Caki2 (cell line): ENCODE results near the gene TSPAN18. TPM values are rescaled to one million over a fixed set of nuclear protein-coding genes. Genes with fewer than 3 reads are reported as not detected.
A peak's percentile ranks its signal among the peaks of the same experiment; 100 is the strongest.

Experiments used
- DNase-seq: peaks from one replicate; pipeline ENCODE4 v3.0.0-alpha.2; 2015; ENCODE audit warnings: low read depth
- in situ Hi-C: cut with HindIII; loops from 2 replicates; pipeline ENCODE4 v1.10.0; 2016; ENCODE audit warnings: low sequenced_read_pairs, low pct_unique_long_range_greater_than_20kb, mixed read lengths
- total RNA-seq: library from RNA; depleted of rRNA; stranded (reverse); fragments of >200 nt; shearing (Covaris generic); gene quantifications from 2 replicates; pipeline ENCODE4 v1.2.3, GENCODE V29; 2014; ENCODE audit warnings: low replicate concordance; rRNA removed

Gene TSPAN18
- total RNA-seq, result not detected in 2 replicates

DNA sequence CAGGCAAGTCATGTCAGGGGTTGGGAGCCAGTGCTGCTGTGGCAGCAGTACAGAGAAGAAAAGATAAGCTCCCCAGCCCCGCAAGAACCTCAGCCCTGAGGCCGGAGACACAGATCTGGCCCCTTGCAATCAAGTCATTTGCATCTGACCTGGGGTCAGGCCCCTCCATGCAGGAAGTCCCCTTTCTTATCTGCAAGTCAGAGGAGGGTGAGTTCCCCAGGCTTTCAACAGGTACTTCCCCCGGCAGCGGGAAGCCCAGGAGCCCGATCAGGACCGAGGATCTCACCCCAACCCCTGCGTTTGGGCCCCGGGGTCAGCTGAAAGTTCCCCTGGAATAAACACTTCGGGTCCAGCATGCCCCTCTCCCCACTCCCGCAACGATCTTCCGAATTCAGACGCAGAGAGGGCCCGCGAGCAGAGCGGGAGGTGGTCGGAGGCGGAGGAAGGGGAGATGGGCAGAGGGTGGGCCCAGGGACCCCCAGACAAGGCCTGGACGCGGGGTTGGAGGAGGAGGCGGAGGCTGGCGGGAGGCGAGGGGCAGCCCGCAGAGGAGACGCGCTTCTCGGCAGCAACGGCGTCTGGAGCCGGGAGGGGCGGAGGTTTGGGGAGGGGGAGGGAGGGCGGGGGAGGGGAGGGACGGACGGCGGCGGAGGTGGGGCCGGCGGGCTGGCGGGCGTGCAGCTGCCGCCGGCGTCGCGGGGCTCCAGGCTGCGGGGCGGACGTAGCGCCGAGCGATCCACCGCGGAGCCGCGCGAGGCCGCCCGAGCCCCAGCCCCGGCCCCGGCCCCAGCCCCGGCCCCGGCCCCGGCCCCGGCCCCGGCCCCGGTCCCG is at the start of gene TSPAN18:
Gene TSPAN18 (plus strand): TSS at position 680 of the 831 bp plus-strand sequence. CDS start 179,455 bp downstream, outside the sequence.
- in situ Hi-C loops, result no loop called here
- DNase-seq, result no peak

DNA sequence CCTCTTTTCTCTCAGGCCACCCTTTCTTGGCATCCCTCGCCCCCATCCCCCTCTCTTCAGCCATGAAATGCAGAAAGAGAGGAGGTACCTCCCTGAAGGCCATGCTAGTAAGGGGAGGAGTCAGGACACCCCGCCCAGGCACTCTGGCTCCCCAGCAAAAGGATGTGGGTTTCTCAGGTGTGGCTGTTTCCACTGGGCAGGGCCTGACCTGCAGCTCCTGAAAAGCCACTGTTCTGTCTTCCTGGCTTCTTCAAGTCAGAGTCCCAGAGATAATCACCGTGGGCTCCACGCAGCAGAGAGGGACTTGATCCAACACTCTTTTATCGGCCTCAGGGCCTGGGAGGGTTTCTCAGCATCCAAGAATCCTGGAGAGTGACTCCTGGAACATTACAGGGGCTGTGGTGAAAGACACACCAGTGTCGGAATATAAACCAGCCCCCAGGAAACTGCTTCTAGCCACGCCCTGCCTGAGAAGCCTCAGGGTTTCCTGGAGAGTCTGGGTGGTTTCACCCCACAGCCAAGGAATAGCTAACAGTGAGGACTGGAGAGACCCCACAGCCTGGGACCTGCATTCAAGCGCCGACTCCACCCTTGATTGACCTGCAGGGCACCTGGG is 45.7 kb upstream of the TSPAN18 start:
- DNase-seq, result no peak
- in situ Hi-C loops, result no loop called here

DNA sequence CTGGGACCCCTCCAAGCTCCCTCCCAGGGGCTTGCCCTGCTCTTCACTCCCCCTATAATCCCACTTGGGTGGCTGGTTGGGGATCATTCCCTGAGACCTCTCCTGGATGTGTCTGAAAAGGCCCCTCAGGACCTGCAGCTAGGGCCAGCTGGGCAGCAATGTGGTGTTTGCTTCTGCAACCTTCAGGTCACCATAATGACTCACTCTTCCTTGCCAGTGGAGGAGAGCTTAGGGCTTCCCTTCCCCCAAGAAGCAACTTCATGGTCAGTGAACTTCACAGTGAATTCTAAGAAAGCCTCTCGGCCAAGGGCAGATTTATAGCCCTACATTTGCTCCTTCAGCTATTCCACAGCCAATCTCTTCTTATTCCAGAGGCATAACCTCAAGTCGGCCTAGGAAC is 45.1 kb upstream of the TSPAN18 start:
- DNase-seq, result peak; percentile 13
- in situ Hi-C loops, result no loop called here

DNA sequence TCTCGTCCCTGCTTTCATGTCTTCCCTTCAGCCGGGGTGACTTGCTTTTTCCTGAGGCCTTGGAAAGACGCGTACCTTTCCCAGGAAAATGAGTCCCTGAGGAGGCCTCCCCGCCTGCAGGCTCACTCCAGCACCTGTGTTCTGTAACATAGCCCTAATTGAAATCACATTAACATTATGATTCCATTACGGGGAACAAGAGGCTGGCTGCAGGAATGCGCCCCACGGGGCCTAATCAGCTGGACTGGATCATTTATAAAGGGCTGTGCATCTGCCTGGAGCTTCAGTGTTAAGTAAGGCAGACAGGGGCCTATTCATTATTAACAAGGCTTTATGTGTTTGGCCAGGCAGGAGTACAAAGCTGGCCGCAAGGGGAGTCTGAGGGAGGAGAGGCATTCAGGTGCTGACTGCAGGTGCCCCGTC is 41.9 kb upstream of the TSPAN18 start:
- in situ Hi-C loops, result no loop called here

GRCh38 chr11:44687388-44687787 is 39.4 kb upstream of the TSPAN18 start:
- no peak for DNase-seq
- in situ Hi-C loops, result no loop called here

More for the DNA sequence above, 41.9 kb upstream of the TSPAN18 start:
- no peak for DNase-seq

- in situ Hi-C loops, result no loop called here
Measured at GRCh38 chr11:44689265-44689664, 37.5 kb upstream of the TSPAN18 start.

GRCh38 chr11:44690651-44691050 is 36.1 kb upstream of the TSPAN18 start:
- DNase-seq, result no peak
- in situ Hi-C loops, result no loop called here

More at GRCh38 chr11:44689265-44689664, 37.5 kb upstream of the TSPAN18 start:
- no peak for DNase-seq

GRCh38 chr11:44692460-44692859 is 34.3 kb upstream of the TSPAN18 start:
- no peak for DNase-seq
- in situ Hi-C loops, result no loop called here

DNA sequence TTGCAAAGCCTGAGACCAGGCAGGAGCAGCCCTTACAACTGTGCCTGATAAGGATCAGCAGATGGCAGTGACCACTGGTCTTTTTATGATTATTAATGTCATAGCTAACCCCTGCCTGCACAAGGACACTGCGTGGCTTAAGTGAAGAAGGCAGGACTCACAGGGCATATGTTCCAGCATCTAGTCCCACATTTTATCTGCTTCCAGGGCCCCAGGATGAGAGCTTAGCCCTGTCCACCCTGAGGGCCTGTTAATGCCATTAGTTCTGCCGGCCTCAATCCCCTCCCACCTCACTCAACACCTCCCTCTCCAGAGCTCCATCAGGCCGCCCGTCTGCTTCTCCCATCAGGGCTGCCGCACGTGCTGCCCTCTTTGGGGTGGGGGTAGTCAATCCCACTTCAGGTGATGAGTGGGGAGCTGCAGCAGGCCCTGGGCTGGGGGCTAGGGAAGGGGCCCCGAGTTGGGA is 33.1 kb upstream of the TSPAN18 start:
- in situ Hi-C loops, result no loop called here
- DNase-seq, result no peak

DNA sequence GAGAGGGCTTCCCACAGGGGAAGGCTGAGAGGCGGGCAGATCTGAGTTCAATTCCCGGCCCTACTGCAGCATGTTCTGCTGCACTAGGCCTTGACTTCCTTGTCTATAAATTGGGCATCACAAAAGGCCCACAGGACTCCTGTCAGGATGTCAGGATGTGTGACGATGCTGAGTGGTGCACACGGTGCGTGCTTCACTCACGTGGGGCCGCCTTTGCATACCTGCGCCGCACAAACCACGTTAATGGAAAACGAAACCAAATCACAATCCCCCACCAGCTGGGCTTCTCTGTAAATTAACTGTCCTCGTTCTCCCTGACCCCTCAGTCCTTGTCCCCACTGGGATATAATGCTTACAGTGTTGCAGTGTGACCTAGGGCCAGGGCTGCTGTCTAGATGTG is 32.3 kb upstream of the TSPAN18 start:
- in situ Hi-C loops, result no loop called here
- no peak for DNase-seq

- no peak for DNase-seq
- in situ Hi-C loops, result no loop called here
Measured at GRCh38 chr11:44695169-44695833, 31.5 kb upstream of the TSPAN18 start.

DNA sequence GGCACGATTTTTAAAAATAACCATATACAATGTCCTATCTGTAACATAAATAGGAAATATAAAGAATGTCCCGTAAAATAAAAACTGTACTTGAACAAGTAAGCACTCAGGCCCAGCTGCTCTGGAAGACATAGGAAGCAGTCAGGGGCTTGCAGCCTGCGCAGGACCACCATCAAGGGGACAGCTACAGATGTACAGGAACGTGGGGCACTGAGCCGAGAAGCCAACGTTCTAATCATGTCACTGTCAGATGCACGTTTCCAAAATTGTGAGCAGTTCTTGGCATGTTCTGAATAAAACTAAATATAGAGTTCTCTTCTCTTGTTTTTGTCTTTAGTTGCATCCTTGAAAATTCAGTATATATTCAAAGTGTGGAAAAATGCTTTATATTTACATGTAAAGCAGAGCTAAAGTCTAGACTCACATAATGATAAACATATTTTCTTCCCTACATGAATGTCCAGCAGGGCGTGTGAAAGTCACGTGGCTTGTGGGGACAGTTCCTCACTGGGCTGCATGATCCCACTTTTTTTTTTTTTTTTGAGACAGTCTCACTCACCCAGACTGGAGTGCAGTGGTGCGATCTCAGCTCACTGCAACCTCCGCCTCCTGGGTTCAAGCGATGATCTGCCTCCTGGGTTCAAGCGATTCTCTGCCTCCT is 28.4 kb upstream of the TSPAN18 start:
- in situ Hi-C loops, result no loop called here
- DNase-seq, result no peak

DNA sequence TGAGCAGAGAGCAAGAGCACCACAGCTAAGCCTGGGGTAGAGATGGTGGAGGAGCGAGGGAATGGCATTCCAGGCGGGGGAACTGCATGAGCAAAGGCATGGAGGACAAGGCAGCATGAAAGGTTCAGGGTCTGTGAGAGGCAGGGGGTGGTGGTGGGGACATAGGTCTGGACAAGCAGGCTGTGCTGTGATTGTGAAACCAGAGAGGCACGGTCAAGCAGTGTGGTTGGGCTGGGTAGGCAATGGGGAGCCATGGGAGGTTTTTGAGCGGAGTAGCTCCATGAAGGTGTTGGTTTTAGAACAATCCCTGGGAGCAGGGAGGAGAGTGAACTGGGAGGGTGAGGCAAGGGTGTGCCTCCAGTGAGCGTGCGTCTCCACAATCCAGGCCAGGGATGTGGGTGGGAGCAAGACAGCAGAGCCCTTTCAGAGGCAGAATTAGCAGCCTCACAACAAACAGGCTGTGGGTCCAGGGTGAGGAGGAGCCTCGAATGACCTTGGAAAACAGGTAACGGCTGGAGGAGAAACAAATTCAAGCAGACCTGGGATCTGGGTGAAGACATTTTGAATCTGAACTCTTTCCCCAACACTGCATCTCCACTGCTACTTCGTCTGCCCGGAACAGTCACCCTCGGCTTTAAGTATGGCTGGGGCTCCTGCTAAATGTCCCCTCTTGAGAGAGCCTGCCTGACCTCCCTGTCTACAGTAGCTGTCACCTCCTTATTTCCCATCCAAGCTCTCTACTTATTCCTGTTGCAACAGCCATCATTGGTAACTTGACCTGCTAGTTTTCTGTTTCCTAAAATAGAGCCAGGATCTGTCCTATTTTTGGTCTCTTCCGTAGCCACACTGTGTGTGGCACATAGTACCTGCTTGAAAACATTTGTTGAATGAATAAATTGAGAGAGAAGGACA is 27.0 kb upstream of the TSPAN18 start:
- DNase-seq, result no peak
- in situ Hi-C loops, result no loop called here

DNA sequence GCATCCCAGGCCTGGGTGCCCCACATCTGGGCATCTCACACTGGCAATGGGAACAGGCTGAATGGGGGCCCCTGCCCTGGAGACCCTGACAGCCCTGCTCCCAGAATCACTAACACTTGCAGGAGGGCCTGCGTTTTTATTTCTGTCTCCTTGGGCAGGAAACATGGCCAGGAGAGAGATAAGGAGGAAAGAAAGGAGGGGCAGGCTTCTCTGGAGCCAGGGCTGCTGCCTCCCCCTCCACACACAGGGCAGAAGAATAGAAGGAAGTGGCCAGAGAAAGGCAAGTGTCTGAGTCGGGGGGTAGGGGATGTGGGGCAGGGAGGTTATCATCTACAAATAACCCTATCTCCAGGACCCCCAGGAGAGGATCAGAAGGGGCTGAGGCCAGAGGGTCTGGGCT is 25.5 kb upstream of the TSPAN18 start:
- in situ Hi-C loops, result no loop called here

GRCh38 chr11:44702889-44703288 is 23.9 kb upstream of the TSPAN18 start:
- DNase-seq, result no peak
- in situ Hi-C loops, result no loop called here

More for the DNA sequence above, 25.5 kb upstream of the TSPAN18 start:
- no peak for DNase-seq

GRCh38 chr11:44707094-44707493 is 19.7 kb upstream of the TSPAN18 start:
- DNase-seq, result no peak
- in situ Hi-C loops, result no loop called here

DNA sequence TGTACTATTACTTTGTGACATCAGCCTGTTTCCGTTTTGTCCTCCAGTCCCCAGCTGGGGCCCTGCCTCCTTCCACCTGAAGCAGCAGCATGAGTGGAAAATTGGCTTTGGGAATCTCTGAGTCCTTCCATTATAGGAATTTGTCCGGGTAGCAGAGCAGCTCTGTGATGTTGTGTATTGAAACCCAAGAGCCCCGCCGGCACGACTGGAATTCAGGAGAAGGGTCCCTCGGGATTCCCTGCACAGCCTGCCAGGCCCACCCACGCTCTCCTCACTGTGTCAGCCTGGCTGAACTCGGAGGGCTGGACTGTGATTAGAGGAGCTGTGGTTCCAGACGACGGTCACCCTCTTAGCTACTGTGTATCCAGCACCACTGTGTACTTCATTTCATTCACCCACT is 18.8 kb upstream of the TSPAN18 start:
- DNase-seq, result no peak
- in situ Hi-C loops, result no loop called here
